ENCODE measurements around the gene ZNF217. TPM values are rescaled to one million over a fixed set of nuclear protein-coding genes. Genes with fewer than 3 reads are reported as not detected.
A peak's percentile ranks its signal among the peaks of the same experiment; 100 is the strongest.
"Not testable (repeated sequence)": the region's sequence is repeated elsewhere in the genome, so short reads cannot be mapped to it uniquely, and the experiment has no call there.

The ZNF217 gene
- total RNA-seq, 6 donors from 2014 or later = 18.7 to 38.4 (median 33.9) TPM

DNA sequence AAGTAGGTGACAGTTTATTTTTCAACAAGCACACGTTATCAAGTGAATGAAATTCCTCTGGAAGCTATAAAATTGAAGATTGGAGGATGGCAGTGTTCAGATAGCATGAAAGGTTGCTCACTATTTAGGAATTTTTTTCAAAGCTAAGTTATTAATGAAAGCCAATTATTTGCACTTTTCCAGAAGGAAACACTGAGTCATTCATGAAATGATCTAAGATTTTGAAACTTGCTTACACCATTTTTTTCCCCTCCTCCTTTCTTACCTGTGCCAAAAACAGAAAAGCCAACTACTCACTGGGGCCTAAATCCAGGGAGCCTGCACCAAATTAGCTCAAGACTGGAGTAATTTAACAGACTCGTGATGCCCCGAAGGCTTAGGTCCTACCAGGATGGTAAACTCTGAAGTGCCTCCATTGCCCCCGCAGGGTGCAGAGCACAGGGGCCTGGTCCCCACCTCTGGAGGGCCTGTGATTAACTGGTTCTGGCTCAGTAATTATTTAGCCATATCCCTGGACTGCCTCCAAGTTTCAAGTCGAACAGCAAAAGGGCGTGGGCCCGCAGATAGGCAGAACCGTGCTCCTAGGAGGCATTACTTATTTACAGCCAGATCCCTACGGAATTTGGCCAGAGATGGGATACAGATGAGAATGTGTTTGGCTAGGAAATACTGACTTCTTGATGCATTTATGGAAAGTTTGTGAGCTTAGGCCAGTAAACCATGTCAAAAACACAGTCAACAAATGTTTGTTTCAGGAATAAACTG lies 28.0 kb upstream of the ZNF217 start:
- 24 to 44% methylated on average over 9 of the region's 9 CpGs for WGBS, 2 donors
- TF ChIP-seq POLR2AphosphoS5 (IDR thresholded peaks at IDR 0.05) (peak in 1 of 2 donors; percentile 22), CTCF (IDR thresholded peaks at IDR 0.05) (no peak), EP300 (IDR thresholded peaks at IDR 0.05) (no peak), POLR2A (IDR thresholded peaks at IDR 0.05) (no peak)
- no peaks in the 10 kb centered on the region for H3K9me3 ChIP-seq
- H3K4me3 ChIP-seq = no peak overlapping the region
- H3K4me1 ChIP-seq = peaks cover 27 to 38% (median 35%) of the 10 kb centered on the region in 4 donors
- H3K36me3 ChIP-seq = no peaks in the 10 kb centered on the region
- no peaks in the 10 kb centered on the region for H3K27me3 ChIP-seq
- peak in 1 of 2 donors; percentile 22 for DNase-seq
- peak; percentile 75 to 77 for ATAC-seq (ENCODE audit: low FRiP score in 2 of 2)
- peak overlapping the region; percentile 60 to 88 (median 86) for H3K27ac ChIP-seq

GRCh38 chr20:53618490-53619000 lies 24.9 kb upstream of the ZNF217 start:
- H3K9me3 ChIP-seq; H3K4me3 ChIP-seq; ATAC-seq (ENCODE audit: low FRiP score in 2 of 2); DNase-seq; H3K36me3 ChIP-seq; H3K27me3 ChIP-seq; H3K27ac ChIP-seq: not testable (repeated sequence)
- peaks cover 26 to 30% (median 27%) of the 10 kb centered on the region in 4 donors for H3K4me1 ChIP-seq
- 93 to 94% methylated on average over 8 to 12 of the region's 12 CpGs for WGBS, 2 donors

DNA sequence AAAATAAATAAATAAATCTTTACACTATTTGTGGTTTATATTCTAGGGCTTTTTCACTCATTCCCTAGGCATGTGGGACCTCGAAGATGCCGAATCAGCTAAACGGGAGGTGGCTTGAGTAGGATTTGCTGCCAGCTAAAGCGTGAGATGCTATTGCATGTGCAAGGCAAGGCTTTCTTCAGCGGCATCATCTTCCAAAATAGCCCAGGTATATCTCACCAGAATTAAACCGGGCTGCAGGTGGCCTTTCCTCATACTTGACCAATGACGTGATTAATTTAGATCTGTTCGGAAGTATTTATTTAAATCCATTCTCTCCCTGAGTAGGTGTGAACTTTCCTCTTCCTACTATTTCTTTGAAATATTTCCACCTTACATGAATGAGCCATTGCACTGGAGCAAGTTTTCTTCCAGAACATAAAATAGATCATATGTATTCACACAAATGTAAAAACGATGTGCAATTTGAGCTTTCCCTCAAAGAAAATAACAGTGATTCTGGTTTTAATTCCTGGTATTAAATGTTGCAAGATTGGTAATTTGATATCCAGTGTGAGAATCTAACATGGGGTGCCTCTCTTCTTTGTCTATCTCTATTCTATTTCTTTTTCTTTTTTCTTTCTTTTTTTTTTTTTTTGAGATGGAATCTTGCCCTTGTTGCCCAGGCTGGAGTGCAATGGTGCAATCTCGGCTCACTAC lies 24.3 kb upstream of the ZNF217 start:
- H3K4me3 ChIP-seq = no peak overlapping the region
- no peak overlapping the region for H3K27ac ChIP-seq
- DNase-seq = no peak
- no peaks in the 10 kb centered on the region for H3K27me3 ChIP-seq
- H3K9me3 ChIP-seq = no peaks in the 10 kb centered on the region
- no peaks in the 10 kb centered on the region for H3K36me3 ChIP-seq
- WGBS, 2 donors = 82 to 90% methylated on average over 10 of the region's 10 CpGs
- H3K4me1 ChIP-seq = peaks cover 23 to 24% (median 24%) of the 10 kb centered on the region in 4 donors
- TF ChIP-seq POLR2AphosphoS5 (IDR thresholded peaks at IDR 0.05) = no peak
- no peak for TF ChIP-seq CTCF (IDR thresholded peaks at IDR 0.05)
- TF ChIP-seq EP300 (IDR thresholded peaks at IDR 0.05) = no peak
- no peak for TF ChIP-seq POLR2A (IDR thresholded peaks at IDR 0.05)
- ATAC-seq (ENCODE audit: low FRiP score in 2 of 2) = no peak

DNA sequence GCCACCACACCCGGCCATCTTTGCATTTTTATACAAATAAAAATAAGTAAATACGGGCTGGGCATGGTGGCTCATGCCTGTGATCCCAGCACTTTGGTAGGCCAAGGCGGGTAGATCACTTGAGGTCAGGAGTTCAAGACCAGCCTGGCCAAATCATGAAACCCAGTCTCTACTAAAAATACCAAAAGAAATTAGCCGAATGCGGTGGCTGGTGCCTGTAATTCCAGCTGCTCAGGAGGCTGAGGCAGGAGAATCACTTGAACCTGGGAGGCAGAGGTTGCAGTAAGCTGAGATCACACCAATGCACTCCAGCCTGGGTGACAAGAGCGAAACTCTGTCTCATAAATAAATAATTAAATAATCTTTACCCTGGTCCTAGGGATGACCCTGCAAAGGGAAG lies 22.9 kb upstream of the ZNF217 start:
- H3K27ac ChIP-seq; H3K4me3 ChIP-seq; ATAC-seq (ENCODE audit: low FRiP score in 2 of 2); H3K27me3 ChIP-seq; DNase-seq; H3K9me3 ChIP-seq; H3K36me3 ChIP-seq: not testable (repeated sequence)
- 90 to 95% methylated on average over 6 of the region's 6 CpGs for WGBS, 2 donors
- peaks cover 9 to 13% (median 10%) of the 10 kb centered on the region in 4 donors for H3K4me1 ChIP-seq

- no peak overlapping the region for H3K27ac ChIP-seq
- no peak overlapping the region for H3K4me3 ChIP-seq
- no peak for ATAC-seq (ENCODE audit: low FRiP score in 2 of 2)
- TF ChIP-seq CTCF (IDR thresholded peaks at IDR 0.05) (no peak), POLR2A (IDR thresholded peaks at IDR 0.05) (no peak), EP300 (IDR thresholded peaks at IDR 0.05) (no peak)
- H3K9me3 ChIP-seq = no peaks in the 10 kb centered on the region
- DNase-seq = no peak
- H3K4me1 ChIP-seq = peaks cover 9 to 18% (median 15%) of the 10 kb centered on the region in 4 donors
- no peaks in the 10 kb centered on the region for H3K36me3 ChIP-seq
- no peaks in the 10 kb centered on the region for H3K27me3 ChIP-seq
These were observed 20.1 kb upstream of the ZNF217 start for GRCh38 chr20:53613748-53614147.

- not testable (repeated sequence) for H3K36me3 ChIP-seq; ATAC-seq (ENCODE audit: low FRiP score in 2 of 2); H3K4me3 ChIP-seq; H3K27me3 ChIP-seq; DNase-seq; H3K9me3 ChIP-seq; H3K27ac ChIP-seq
- 95% methylated on average over 8 of the region's 8 CpGs for WGBS, 2 donors
- H3K4me1 ChIP-seq = peaks cover 15 to 26% (median 17%) of the 10 kb centered on the region in 4 donors
These were observed 18.6 kb upstream of the ZNF217 start for GRCh38 chr20:53612289-53612688.

Data from upper lobe of left lung (tissue), 6 donors.